IPS DF 6.9 (cell line): Measurements from ENCODE around the gene PXMP2.

Experiments
- DNase-seq: peaks from one replicate; pipeline ENCODE4 v3.0.0-alpha.2; 2013; ENCODE audit warnings: low read depth, low spot score
- H3K27ac ChIP-seq: one replicate; pipeline ENCODE4 v1.5.1; 2013; ENCODE audit warnings: low read length, control low read depth
- H3K27me3 ChIP-seq: 2 replicates; pipeline ENCODE4 v1.6.1; 2013; ENCODE audit warnings: mild to moderate bottlenecking, low read length; ENCODE audit not compliant: control insufficient read depth, insufficient read depth
- H3K36me3 ChIP-seq: 2 replicates; pipeline ENCODE4 v1.6.1; 2013; ENCODE audit warnings: low read length; ENCODE audit not compliant: control insufficient read depth, insufficient read depth
- H3K4me1 ChIP-seq: 2 replicates; pipeline ENCODE4 v1.6.1; 2013; ENCODE audit warnings: low read length; ENCODE audit not compliant: control insufficient read depth, insufficient read depth
- H3K4me3 ChIP-seq: 2 replicates; pipeline ENCODE4 v1.5.1; 2013; ENCODE audit warnings: mild to moderate bottlenecking, low read length
- H3K9me3 ChIP-seq: 2 replicates; pipeline ENCODE4 v1.6.1; 2013; ENCODE audit warnings: low read length, inconsistent platforms; ENCODE audit not compliant: control insufficient read depth, insufficient read depth
- WGBS: extraction: QIAGEN DNeasy Blood & Tissue Kit; methylation state at CpG from one replicate; pipeline ENCODE4 v1.1.7; 2013; ENCODE audit warnings: mixed read lengths, missing lambda C conversion rate; ENCODE audit not compliant: insufficient read length, insufficient coverage; 5-methylcytosine and 5-hydroxymethylcytosine counted together

PXMP2 gene

DNA sequence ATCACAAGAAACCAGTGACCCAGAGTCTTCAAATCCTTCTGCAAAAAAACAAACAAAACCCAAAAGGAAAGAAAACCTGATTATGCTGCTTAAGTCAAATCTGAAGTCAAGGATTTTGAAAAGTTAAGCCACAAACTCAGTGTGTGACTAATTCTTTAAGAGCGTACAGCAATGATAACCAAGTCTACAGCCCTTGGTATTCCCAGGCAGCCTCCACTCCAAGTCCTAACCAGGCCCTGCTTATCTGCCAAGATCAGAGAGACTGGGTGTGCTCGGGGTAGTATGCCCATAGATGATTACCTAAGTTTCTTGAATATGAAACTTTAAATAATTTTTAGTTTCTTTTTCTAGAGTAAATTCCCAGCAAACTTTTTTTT, 36.4 kb downstream of the PXMP2 start:
- Histone ChIP-seq H3K4me3 (no peak overlapping the region), H3K27me3 (no peaks in the 10 kb centered on the region), H3K4me1 (no peaks in the 10 kb centered on the region), H3K36me3 (peaks cover 60% of the 10 kb centered on the region), H3K27ac (no peak overlapping the region), H3K9me3 (no peaks in the 10 kb centered on the region)
- no peak for DNase-seq
- no CpG with 5 or more reads among the region's 2 CpGs for WGBS

DNA sequence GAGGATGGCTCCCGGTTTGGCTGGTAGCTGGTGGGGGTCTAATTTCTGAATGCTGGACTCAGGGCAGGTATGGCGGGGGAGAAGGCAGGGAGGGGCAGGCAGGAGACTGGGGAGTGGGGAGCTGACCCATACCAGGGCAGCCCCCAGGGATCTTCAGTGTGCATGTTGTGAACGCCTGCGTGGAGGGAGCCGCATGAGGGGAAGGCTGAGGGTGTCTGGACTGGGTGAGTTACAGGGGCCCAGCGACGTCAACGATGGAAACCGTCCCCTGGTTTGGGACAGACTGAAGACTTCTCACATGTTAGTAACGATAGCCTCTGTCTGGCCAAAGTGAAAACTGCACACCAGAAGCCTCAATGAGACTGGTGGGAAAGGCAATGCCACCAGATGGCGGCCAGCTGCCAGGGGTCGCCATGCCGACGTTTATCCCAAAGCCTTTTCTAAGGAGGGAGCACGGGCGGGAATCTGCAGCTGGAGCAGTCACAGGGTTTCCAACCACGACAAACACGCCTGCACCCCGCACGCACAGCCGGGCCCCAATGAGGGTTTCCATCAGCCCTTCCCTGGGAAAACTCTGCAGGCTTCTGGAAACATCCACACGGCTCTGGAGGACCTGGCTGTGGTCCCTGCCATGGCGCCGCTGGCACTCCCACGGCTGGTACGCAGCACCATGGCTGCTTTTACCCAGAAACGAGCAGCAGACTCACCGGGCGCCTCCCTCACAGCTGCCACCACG, 37.3 kb downstream of the PXMP2 start:
- H3K36me3 ChIP-seq = peaks cover 53% of the 10 kb centered on the region
- no peak overlapping the region for H3K27ac ChIP-seq
- no peaks in the 10 kb centered on the region for H3K9me3 ChIP-seq

DNA sequence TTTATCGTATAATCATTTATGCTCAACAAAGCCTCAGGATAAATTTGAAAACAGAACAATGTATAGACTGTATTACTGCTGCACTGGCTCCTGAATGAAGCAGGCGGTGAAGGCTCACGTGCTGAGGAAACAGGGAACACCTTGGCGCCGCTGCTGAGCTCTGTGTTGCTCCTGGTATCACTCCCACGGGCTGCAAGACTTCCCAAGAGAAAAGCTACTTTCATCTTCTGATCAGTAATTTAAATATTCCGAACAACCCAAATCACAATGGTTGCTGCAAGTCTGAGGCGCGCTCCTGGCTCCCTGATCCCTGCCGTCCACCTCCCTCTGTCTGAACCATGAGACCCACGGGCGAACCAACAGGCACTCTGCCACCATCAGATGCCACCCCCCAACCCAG, 39.0 kb downstream of the PXMP2 start:
- WGBS = no CpG with 5 or more reads among the region's 12 CpGs
- no peak for DNase-seq
- H3K4me1 ChIP-seq = no peaks in the 10 kb centered on the region
- H3K9me3 ChIP-seq = no peaks in the 10 kb centered on the region
- no peaks in the 10 kb centered on the region for H3K27me3 ChIP-seq
- H3K36me3 ChIP-seq = peaks cover 54% of the 10 kb centered on the region
- no peak overlapping the region for H3K27ac ChIP-seq
- H3K4me3 ChIP-seq = no peak overlapping the region

More for the DNA sequence above, 37.3 kb downstream of the PXMP2 start:
- WGBS = no CpG with 5 or more reads among the region's 30 CpGs
- Histone ChIP-seq H3K4me3 (no peak overlapping the region), H3K27me3 (no peaks in the 10 kb centered on the region), H3K4me1 (no peaks in the 10 kb centered on the region)
- DNase-seq = no peak

DNA sequence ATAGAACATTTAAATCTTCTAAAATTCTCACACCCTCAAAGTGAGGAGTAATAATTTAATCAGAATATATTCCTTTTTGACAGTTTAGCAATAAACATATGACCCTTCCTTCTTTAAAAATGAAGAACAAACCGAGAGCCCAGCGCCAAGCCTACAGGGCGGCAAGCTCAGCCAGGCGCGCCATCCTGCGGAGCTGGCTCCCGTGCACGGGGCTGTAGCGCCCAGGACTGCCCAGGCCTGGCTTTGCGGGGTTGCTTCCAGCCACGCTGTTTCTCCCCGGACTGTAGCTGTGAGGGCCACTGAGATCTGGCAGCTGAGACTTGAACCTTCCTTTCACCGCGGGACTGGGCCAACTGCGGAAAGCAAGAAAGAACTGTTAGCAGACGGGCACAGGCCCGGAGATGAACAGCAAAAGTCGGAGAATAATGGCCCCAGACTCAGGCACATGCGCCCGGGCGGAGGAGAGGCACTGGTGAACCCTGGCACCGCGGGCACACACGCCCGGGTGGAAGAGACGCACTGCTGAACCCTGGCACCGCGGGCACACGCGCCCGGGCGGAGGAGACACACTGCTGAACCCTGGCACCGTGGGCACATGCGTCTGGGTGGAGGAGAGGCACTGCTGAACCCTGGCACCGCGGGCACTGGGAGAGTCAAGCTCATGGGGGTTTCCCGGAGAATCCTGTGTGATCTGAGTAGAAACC, 39.9 kb downstream of the PXMP2 start:
- Histone ChIP-seq H3K4me1 (no peaks in the 10 kb centered on the region), H3K9me3 (no peaks in the 10 kb centered on the region), H3K4me3 (no peak overlapping the region), H3K36me3 (peaks cover 62% of the 10 kb centered on the region), H3K27me3 (no peaks in the 10 kb centered on the region), H3K27ac (no peak overlapping the region)
- WGBS = no CpG with 5 or more reads among the region's 37 CpGs
- no peak for DNase-seq

DNA sequence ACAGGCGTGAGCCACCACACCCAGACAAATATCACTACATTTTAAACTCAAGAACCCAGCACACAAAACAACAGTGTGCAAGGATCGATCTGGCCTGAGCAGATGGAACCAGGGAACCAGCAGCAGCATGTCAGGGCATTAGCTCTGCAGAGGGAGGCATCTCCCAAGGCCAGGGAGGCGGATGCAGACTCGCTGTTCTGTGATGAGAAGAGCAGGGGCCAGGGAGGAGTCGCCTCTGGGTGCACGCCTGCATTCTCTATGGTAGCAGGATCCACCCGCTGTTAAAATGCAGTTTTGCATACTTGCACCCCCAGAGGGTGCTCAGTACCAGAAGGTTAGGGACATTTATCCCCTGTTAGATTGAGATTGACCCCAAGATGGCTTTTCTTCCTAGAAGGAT, 41.1 kb downstream of the PXMP2 start:
- Histone ChIP-seq H3K9me3 (no peaks in the 10 kb centered on the region), H3K27ac (no peak overlapping the region), H3K4me1 (no peaks in the 10 kb centered on the region), H3K27me3 (no peaks in the 10 kb centered on the region), H3K4me3 (no peak overlapping the region), H3K36me3 (peaks cover 68% of the 10 kb centered on the region)
- no peak for DNase-seq
- WGBS = no CpG with 5 or more reads among the region's 7 CpGs

DNA sequence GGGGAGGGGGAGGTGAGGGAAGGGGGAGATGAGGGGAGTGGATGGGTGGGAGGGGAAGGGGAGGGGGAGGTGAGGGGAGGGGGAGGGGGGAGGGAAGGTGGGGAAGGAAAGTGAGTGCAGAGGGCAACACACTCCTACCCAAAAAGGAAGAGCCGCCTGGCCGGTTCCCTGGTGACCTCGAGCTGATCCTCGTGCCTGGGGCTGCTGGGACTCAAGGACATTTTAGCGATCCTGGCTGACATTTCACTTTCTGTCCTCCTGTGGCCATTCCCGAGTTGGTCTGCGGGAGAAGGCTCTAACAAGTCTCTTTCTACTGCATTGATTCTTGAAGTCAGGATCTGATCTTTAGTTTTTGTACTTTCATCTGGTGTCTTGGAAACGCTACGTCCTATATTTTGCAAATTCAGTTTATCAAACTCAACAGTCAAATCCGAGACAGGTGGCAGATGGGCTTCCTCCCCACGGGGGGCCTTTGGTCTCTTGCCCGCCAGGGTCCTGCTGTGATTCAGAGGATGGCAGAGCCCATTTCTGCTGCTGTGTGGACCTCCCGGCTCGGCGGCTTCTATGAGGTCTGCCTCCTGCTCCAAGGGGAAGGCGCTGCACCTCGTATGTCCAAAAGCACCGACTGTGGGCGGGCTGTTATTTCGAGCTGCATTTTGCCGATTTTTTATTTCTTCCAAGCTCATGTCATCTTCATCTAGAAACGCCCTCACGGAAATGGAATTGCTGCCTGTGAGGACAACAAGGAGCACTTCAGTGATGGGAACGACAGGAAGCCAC, 42.3 kb downstream of the PXMP2 start:
- no peaks in the 10 kb centered on the region for H3K27me3 ChIP-seq
- H3K4me1 ChIP-seq = no peaks in the 10 kb centered on the region
- no peak overlapping the region for H3K4me3 ChIP-seq
- DNase-seq = no peak
- no CpG with 5 or more reads among the region's 24 CpGs for WGBS
- peaks cover 64% of the 10 kb centered on the region for H3K36me3 ChIP-seq
- no peak overlapping the region for H3K27ac ChIP-seq
- no peaks in the 10 kb centered on the region for H3K9me3 ChIP-seq

DNA sequence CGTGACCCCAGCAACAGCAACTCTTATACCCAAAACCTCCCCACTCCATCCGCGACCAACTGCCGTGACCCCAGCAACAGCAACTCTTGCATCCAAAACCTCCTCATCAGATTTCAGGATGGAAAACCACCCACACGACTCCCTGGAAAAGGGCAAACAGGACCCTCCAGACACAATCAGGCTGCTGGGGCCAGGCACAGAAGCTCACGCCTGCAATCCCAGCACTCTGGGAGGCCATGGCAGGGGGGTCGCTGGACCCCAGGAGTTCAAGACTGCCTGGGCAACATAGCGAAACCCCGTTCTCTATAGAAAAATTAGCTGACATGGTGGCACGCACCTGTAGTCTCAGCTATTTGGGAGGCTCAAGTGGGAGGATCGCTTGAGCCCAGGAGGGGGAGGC, 43.0 kb downstream of the PXMP2 start:
- H3K27me3 ChIP-seq = no peaks in the 10 kb centered on the region
- no peaks in the 10 kb centered on the region for H3K4me1 ChIP-seq
- H3K4me3 ChIP-seq = no peak overlapping the region
- no peaks in the 10 kb centered on the region for H3K9me3 ChIP-seq
- no peak overlapping the region for H3K27ac ChIP-seq
- H3K36me3 ChIP-seq = peaks cover 65% of the 10 kb centered on the region
- no peak for DNase-seq
- WGBS = no CpG with 5 or more reads among the region's 11 CpGs

DNA sequence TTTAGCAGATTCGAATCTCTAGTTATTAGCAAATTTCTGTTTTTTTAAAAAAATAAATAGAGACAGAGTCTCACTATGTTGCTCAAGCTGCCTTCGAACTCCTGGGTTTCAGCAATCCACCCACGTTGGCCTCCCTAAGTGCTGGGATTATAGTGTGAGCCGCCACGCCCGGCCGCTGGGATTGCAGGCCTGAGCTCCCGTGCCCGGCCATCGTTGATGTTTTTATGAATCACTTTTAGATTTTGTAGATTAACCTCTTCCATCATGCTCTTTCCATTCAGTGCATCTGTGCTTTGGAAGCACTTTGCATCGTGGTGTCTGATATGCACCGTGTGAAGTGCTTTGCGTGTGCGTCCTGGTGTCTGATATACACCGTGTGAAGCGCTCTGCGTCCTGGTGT, 44.2 kb downstream of the PXMP2 start:
- WGBS = no CpG with 5 or more reads among the region's 17 CpGs
- no peak overlapping the region for H3K4me3 ChIP-seq
- no peaks in the 10 kb centered on the region for H3K9me3 ChIP-seq
- no peaks in the 10 kb centered on the region for H3K4me1 ChIP-seq
- no peak overlapping the region for H3K27ac ChIP-seq
- H3K27me3 ChIP-seq = no peaks in the 10 kb centered on the region
- DNase-seq = no peak
- peaks cover 65% of the 10 kb centered on the region for H3K36me3 ChIP-seq

DNA sequence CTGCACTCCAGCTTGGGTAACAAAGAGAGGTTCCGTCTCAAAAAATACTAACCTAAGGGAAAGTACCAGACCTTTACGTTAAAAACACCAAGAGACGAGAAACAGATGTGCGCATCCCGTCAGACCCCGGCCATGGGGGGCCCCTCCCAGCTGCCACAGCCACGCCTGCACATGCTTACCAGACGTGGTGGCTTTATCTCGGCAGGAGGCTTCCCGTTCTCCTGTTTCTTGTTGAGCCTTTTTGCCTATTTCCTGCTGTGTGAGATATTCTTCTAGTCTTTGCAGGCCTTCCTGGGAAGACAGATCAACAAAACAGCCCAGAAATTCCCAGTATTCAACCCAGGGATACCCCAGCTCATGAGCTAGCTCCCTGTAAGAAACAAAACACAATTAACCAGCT, 46.8 kb downstream of the PXMP2 start:
- Histone ChIP-seq H3K27ac (no peak overlapping the region), H3K4me1 (no peaks in the 10 kb centered on the region), H3K36me3 (peaks cover 54% of the 10 kb centered on the region), H3K27me3 (no peaks in the 10 kb centered on the region), H3K4me3 (no peak overlapping the region), H3K9me3 (no peaks in the 10 kb centered on the region)
- no CpG with 5 or more reads among the region's 10 CpGs for WGBS
- no peak for DNase-seq

DNA sequence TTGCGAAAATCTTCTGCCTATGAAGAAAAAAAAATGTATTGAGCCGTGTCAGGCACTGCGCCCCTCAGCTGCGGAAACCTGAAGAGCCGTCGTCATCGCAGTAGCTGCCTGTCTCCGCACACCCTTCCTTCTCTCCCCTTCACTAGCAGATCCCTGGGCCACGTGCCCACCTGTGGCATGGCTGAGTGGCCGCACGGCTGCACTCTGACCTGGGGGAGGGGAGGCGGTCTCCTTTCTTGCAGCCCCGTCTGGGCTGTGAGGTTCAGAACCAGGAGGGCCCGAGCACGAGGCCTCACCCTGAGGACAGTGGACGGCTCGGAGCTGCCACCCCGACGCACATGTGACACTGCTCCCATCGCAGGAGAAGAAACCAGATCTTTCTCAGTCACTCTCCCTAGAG, 48.1 kb downstream of the PXMP2 start:
- H3K27me3 ChIP-seq = no peaks in the 10 kb centered on the region
- H3K36me3 ChIP-seq = peaks cover 56% of the 10 kb centered on the region
- WGBS = no CpG with 5 or more reads among the region's 20 CpGs
- no peaks in the 10 kb centered on the region for H3K9me3 ChIP-seq
- no peak overlapping the region for H3K4me3 ChIP-seq
- no peak for DNase-seq
- no peaks in the 10 kb centered on the region for H3K4me1 ChIP-seq
- H3K27ac ChIP-seq = no peak overlapping the region
